Liver (tissue), 9 donors: ENCODE measurements around the gene SNRPB2. TPM values are rescaled to one million over a fixed set of nuclear protein-coding genes. Genes with fewer than 3 reads are reported as not detected.

Experiments used
- DNase-seq: peaks from one replicate; pipeline ENCODE4 v3.0.0-alpha.2; 2017; ENCODE audit warnings: low spot score
- H3K27ac ChIP-seq, 2 donors: one replicate each; pipeline ENCODE4 v1.7.0; 2013; ENCODE audit warnings: inconsistent platforms in 2 of 2, low read length in 2 of 2, control low read depth in 1 of 2, low read depth in 1 of 2, mild to moderate bottlenecking in 1 of 2
- H3K27me3 ChIP-seq, 4 donors: one replicate each; pipeline versions ENCODE4 v1.6.1 to v1.7.0; 2013; ENCODE audit warnings: low read length in 3 of 4, inconsistent platforms in 1 of 4, mild to moderate bottlenecking in 1 of 4, moderate library complexity in 1 of 4; ENCODE audit not compliant: control insufficient read depth in 4 of 4, insufficient read depth in 4 of 4
- H3K36me3 ChIP-seq, 4 donors: one replicate each; pipeline versions ENCODE4 v1.6.1 to v1.7.0; 2013; ENCODE audit warnings: low read length in 3 of 4, mild to moderate bottlenecking in 3 of 4, low read depth in 1 of 4, moderate library complexity in 1 of 4; ENCODE audit not compliant: control insufficient read depth in 4 of 4, insufficient read depth in 3 of 4
- H3K4me1 ChIP-seq, 4 donors: one replicate each; pipeline versions ENCODE4 v1.6.1 to v1.7.0; 2013; ENCODE audit warnings: low read length in 3 of 4, mild to moderate bottlenecking in 3 of 4, moderate library complexity in 1 of 4; ENCODE audit not compliant: control insufficient read depth in 4 of 4, insufficient read depth in 4 of 4
- H3K4me3 ChIP-seq, 3 donors: one replicate each; pipeline versions ENCODE4 v1.6.1 to v1.7.0; 2013; ENCODE audit warnings: low read length in 3 of 3, control low read depth in 1 of 3, low read depth in 1 of 3, mild to moderate bottlenecking in 1 of 3
- H3K9ac ChIP-seq, 2 donors: one replicate each; pipeline ENCODE4 v1.7.0; 2013; ENCODE audit warnings: low read length in 2 of 2, mild to moderate bottlenecking in 2 of 2, moderate library complexity in 2 of 2, control low read depth in 1 of 2, low read depth in 1 of 2
- H3K9me3 ChIP-seq, 4 donors: one replicate each; pipeline versions ENCODE4 v1.6.1 to v1.7.0; 2013; ENCODE audit warnings: low read length in 3 of 4; ENCODE audit not compliant: control insufficient read depth in 4 of 4
- CTCF ChIP-seq: fragments of 150-350 bp; IDR thresholded peaks from 2 replicates; pipeline ENCODE4 v1.5.1; 2017; ENCODE audit warnings: improper control_type of control experiment, low read depth, low read length; ENCODE audit not compliant: missing input control
- EGR1 ChIP-seq, 2 donors: IDR thresholded peaks; 2 replicates each; pipeline ENCODE4 v1.6.1; 2016 to 2018; ENCODE audit warnings: antibody characterized with exemption in 2 of 2, low read depth in 2 of 2
- FOXA1 ChIP-seq: IDR thresholded peaks from 2 replicates; pipeline ENCODE4 v1.6.1; 2016; ENCODE audit warnings: antibody characterized with exemption
- FOXA2 ChIP-seq: IDR thresholded peaks from 2 replicates; pipeline ENCODE4 v1.6.1; 2016; ENCODE audit warnings: antibody characterized with exemption
- GABPA ChIP-seq, 2 donors: IDR thresholded peaks in 1 of 2; conservative IDR thresholded peaks in 1 of 2; 2 replicates each; pipeline ENCODE4 v1.6.1; 2016; ENCODE audit warnings: antibody characterized with exemption in 2 of 2, mild to moderate bottlenecking in 1 of 2, moderate library complexity in 1 of 2
- HNF4A ChIP-seq, 2 donors: conservative IDR thresholded peaks; 2 replicates each; pipeline ENCODE4 v1.6.1; 2016; ENCODE audit warnings: antibody characterized with exemption in 2 of 2, mild to moderate bottlenecking in 2 of 2
- HNF4G ChIP-seq: IDR thresholded peaks from 2 replicates; pipeline ENCODE4 v1.6.1; 2016; ENCODE audit warnings: antibody characterized with exemption
- NR2F2 ChIP-seq: IDR thresholded peaks from 2 replicates; pipeline ENCODE4 v1.6.1; 2016; ENCODE audit warnings: antibody characterized with exemption
- RAD21 ChIP-seq, 2 donors: IDR thresholded peaks; 2 replicates each; pipeline ENCODE4 v1.6.1; 2016; ENCODE audit warnings: antibody characterized with exemption in 2 of 2, mild to moderate bottlenecking in 2 of 2
- RXRA ChIP-seq, 2 donors: IDR thresholded peaks; 2 replicates each; pipeline ENCODE4 v1.6.1; 2017 to 2018; ENCODE audit warnings: antibody characterized with exemption in 2 of 2, mild to moderate bottlenecking in 1 of 2
- SP1 ChIP-seq: IDR thresholded peaks from 2 replicates; pipeline ENCODE4 v1.6.1; 2018; ENCODE audit warnings: antibody characterized with exemption, mild to moderate bottlenecking
- TAF1 ChIP-seq: conservative IDR thresholded peaks from 2 replicates; pipeline ENCODE4 v1.6.1; 2016; ENCODE audit warnings: antibody characterized with exemption, mild to moderate bottlenecking
- YY1 ChIP-seq: IDR thresholded peaks from 2 replicates; pipeline ENCODE4 v1.6.1; 2016; ENCODE audit warnings: antibody characterized with exemption, mild to moderate bottlenecking
- WGBS: extraction: QIAGEN DNeasy Blood & Tissue Kit; methylation state at CpG from one replicate; pipeline ENCODE4 v1.1.7; 2013; 5-methylcytosine and 5-hydroxymethylcytosine counted together
- polyA plus RNA-seq, 2 donors: library from polyadenylated mRNA; stranded (reverse) in 1 of 2; unstranded in 1 of 2; fragments of 200-250 nt in 1 of 2; fragments of >200 nt in 1 of 2; fragmentation: Nextera tagmentation in 1 of 2; extraction: Ambion mirVana in 1 of 2; gene quantifications; one replicate each; pipeline versions ENCODE4 v1.2.1 to v1.2.3, GENCODE V29; 2013 to 2015
- total RNA-seq, 2 donors: library from RNA; depleted of rRNA; stranded (reverse); fragments of >200 nt; gene quantifications; one replicate each; pipeline ENCODE4 v1.2.3, GENCODE V29; 2014
- TF ChIP-seq, protein P1 (sequence below): IDR thresholded peaks from 2 replicates; pipeline ENCODE4 v1.6.1; 2016; ENCODE audit warnings: antibody characterized with exemption, mild to moderate bottlenecking
- TF ChIP-seq, protein P2 (sequence below): IDR thresholded peaks from 2 replicates; pipeline ENCODE4 v1.6.1; 2016; ENCODE audit warnings: antibody characterized with exemption
- TF ChIP-seq, protein P3 (sequence below): IDR thresholded peaks from 2 replicates; pipeline ENCODE4 v1.6.1; 2016; ENCODE audit warnings: antibody characterized with exemption
- TF ChIP-seq, protein P4 (sequence below): IDR thresholded peaks from 2 replicates; pipeline ENCODE4 v1.6.1; 2016; ENCODE audit warnings: antibody characterized with exemption
- donor health status: healthy.
- donor health status: healthy.
- donor health status: healthy.
- donor health status: healthy.
- donor health status: healthy.

Gene SNRPB2
- total and polyA plus RNA-seq, 4 donors: 13.9 to 36.0 (median 21.0) TPM

DNA sequence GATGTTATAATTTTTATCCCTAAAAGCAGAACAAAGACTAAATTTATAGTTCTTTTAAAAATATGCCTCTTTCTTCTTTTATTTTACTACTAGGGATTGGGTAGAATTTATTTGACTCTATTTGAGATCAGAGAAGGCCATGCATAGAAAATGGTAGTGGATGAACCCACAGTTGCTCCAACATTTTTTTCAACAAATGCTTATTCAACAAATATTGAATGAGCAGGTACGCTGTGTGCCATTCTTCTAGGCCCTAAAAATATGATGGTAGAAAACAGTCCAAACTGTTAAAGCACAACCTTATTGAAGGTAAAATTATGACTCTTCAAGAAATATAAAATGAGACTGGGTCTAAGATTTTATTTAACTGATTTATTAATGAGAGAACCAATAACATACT, 48.3 kb downstream of the SNRPB2 start:
- no peak overlapping the region for H3K4me3 ChIP-seq
- WGBS: 89% methylated on average over 1 of the region's 1 CpG
- DNase-seq: no peak
- no peaks in the 10 kb centered on the region for H3K4me1 ChIP-seq
- TF ChIP-seq HNF4A (conservative IDR thresholded peaks at IDR 0.05) (no peak), FOXA1 (no peak), TAF1 (no peak), GABPA (IDR thresholded peaks at IDR 0.05 in 1 of 2, conservative IDR thresholded peaks at IDR 0.05 in 1 of 2) (no peak), YY1 (no peak), RXRA (IDR thresholded peaks at IDR 0.05) (no peak), RAD21 (IDR thresholded peaks at IDR 0.05) (no peak), HNF4G (no peak), CTCF (no peak)
- TF ChIP-seq, protein P1, sequence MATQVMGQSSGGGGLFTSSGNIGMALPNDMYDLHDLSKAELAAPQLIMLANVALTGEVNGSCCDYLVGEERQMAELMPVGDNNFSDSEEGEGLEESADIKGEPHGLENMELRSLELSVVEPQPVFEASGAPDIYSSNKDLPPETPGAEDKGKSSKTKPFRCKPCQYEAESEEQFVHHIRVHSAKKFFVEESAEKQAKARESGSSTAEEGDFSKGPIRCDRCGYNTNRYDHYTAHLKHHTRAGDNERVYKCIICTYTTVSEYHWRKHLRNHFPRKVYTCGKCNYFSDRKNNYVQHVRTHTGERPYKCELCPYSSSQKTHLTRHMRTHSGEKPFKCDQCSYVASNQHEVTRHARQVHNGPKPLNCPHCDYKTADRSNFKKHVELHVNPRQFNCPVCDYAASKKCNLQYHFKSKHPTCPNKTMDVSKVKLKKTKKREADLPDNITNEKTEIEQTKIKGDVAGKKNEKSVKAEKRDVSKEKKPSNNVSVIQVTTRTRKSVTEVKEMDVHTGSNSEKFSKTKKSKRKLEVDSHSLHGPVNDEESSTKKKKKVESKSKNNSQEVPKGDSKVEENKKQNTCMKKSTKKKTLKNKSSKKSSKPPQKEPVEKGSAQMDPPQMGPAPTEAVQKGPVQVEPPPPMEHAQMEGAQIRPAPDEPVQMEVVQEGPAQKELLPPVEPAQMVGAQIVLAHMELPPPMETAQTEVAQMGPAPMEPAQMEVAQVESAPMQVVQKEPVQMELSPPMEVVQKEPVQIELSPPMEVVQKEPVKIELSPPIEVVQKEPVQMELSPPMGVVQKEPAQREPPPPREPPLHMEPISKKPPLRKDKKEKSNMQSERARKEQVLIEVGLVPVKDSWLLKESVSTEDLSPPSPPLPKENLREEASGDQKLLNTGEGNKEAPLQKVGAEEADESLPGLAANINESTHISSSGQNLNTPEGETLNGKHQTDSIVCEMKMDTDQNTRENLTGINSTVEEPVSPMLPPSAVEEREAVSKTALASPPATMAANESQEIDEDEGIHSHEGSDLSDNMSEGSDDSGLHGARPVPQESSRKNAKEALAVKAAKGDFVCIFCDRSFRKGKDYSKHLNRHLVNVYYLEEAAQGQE: no peak
- TF ChIP-seq, protein P2, sequence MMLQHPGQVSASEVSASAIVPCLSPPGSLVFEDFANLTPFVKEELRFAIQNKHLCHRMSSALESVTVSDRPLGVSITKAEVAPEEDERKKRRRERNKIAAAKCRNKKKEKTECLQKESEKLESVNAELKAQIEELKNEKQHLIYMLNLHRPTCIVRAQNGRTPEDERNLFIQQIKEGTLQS: no peak
- TF ChIP-seq, protein P3, sequence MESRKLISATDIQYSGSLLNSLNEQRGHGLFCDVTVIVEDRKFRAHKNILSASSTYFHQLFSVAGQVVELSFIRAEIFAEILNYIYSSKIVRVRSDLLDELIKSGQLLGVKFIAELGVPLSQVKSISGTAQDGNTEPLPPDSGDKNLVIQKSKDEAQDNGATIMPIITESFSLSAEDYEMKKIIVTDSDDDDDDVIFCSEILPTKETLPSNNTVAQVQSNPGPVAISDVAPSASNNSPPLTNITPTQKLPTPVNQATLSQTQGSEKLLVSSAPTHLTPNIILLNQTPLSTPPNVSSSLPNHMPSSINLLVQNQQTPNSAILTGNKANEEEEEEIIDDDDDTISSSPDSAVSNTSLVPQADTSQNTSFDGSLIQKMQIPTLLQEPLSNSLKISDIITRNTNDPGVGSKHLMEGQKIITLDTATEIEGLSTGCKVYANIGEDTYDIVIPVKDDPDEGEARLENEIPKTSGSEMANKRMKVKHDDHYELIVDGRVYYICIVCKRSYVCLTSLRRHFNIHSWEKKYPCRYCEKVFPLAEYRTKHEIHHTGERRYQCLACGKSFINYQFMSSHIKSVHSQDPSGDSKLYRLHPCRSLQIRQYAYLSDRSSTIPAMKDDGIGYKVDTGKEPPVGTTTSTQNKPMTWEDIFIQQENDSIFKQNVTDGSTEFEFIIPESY: no peak
- H3K9ac ChIP-seq: no peak overlapping the region
- no peaks in the 10 kb centered on the region for H3K27me3 ChIP-seq
- peaks cover 0 to 4% (median 1%) of the 10 kb centered on the region in 4 donors for H3K9me3 ChIP-seq
- H3K36me3 ChIP-seq: no peaks in the 10 kb centered on the region
- no peak overlapping the region for H3K27ac ChIP-seq

GRCh38 chr20:16781496-16781895, 51.7 kb downstream of the SNRPB2 start:
- DNase-seq: no peak
- H3K4me3 ChIP-seq: no peak overlapping the region
- no peaks in the 10 kb centered on the region for H3K4me1 ChIP-seq
- TF ChIP-seq FOXA2 (no peak), SP1 (no peak), EGR1 (IDR thresholded peaks at IDR 0.05; ENCODE audit: low read depth in 2 of 2) (no peak), NR2F2 (no peak), HNF4A (conservative IDR thresholded peaks at IDR 0.05) (no peak), YY1 (no peak)
- TF ChIP-seq, protein P1: no peak
- TF ChIP-seq, protein P4, sequence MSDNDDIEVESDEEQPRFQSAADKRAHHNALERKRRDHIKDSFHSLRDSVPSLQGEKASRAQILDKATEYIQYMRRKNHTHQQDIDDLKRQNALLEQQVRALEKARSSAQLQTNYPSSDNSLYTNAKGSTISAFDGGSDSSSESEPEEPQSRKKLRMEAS: no peak
- TF ChIP-seq, protein P2: no peak
- peaks cover 0 to 3% (median 0%) of the 10 kb centered on the region in 4 donors for H3K27me3 ChIP-seq
- WGBS: 92% methylated on average over 1 of the region's 1 CpG
- peaks cover 0 to 4% (median 1%) of the 10 kb centered on the region in 4 donors for H3K9me3 ChIP-seq
- H3K9ac ChIP-seq: no peak overlapping the region
- no peaks in the 10 kb centered on the region for H3K36me3 ChIP-seq
- no peak overlapping the region for H3K27ac ChIP-seq
